Caco-2 (cell line): ENCODE results near the gene TP53TG5. TPM values are rescaled to one million over a fixed set of nuclear protein-coding genes. Genes with fewer than 3 reads are reported as not detected.

Experiments used
- BruUV-seq: library from RNA; stranded (reverse); fragments of 400-500 nt; replicated peaks from 2 replicates; lab custom pipeline; 2021; lab: Mats Ljungman, UMichigan
- CTCF ChIA-PET: fragments of 300-600 bp; sonication (Branson Sonifier 250); formaldehyde crosslinking; loops from one replicate; lab custom pipeline; 2022; ENCODE audit warnings: antibody characterized with exemption; lab: Charles Lee
- POLR2A ChIA-PET: fragments of 300-600 bp; sonication (Branson Sonifier 250); formaldehyde crosslinking; loops from one replicate; lab custom pipeline; 2022; ENCODE audit warnings: antibody characterized with exemption; lab: Charles Lee
- DNase-seq, 2 experiments: peaks; one replicate each; pipeline versions ENCODE4 v3.0.0 to v3.0.0-alpha.2; 2020 to 2022
- H3K27me3 ChIP-seq: replicated peaks from 2 replicates; pipeline ENCODE4 v1.6.0; 2011; ENCODE audit warnings: low read length; ENCODE audit not compliant: control insufficient read depth, insufficient read depth
- H3K36me3 ChIP-seq: 2 replicates; pipeline ENCODE4 v1.5.1; 2011; ENCODE audit warnings: low read length; ENCODE audit not compliant: control insufficient read depth, insufficient read depth
- H3K4me1 ChIP-seq: fragments of 250-450 bp; sonication (Bioruptor Pico); 2 replicates; pipeline ENCODE4 v1.5.1; 2020; ENCODE audit warnings: mild to moderate bottlenecking
- H3K4me3 ChIP-seq: 2 replicates; pipeline ENCODE4 v1.5.1; 2011; ENCODE audit warnings: low read depth, mild to moderate bottlenecking, control low read depth, low read length
- H3K9me3 ChIP-seq: fragments of 250-450 bp; sonication (Bioruptor Pico); 2 replicates; pipeline ENCODE4 v1.5.1; 2020; ENCODE audit warnings: mild to moderate bottlenecking, moderate library complexity
- H3K27ac Mint-ChIP-seq: one replicate; pipeline ENCODE4 v1.8.0; 2022; ENCODE audit warnings: mixed read lengths; ENCODE audit not compliant: unreplicated experiment
- H3K27me3 Mint-ChIP-seq: one replicate; pipeline ENCODE4 v1.8.0; 2022; ENCODE audit warnings: mixed read lengths; ENCODE audit not compliant: insufficient read depth, unreplicated experiment
- H3K36me3 Mint-ChIP-seq: one replicate; pipeline ENCODE4 v1.8.0; 2022; ENCODE audit warnings: mild to moderate bottlenecking, mixed read lengths; ENCODE audit not compliant: insufficient read depth, unreplicated experiment
- H3K4me1 Mint-ChIP-seq: one replicate; pipeline ENCODE4 v1.8.0; 2022; ENCODE audit warnings: low read depth, mixed read lengths; ENCODE audit not compliant: unreplicated experiment
- H3K4me3 Mint-ChIP-seq: one replicate; pipeline ENCODE4 v1.8.0; 2022; ENCODE audit warnings: mild to moderate bottlenecking, moderate library complexity, mixed read lengths; ENCODE audit not compliant: unreplicated experiment
- H3K9me3 Mint-ChIP-seq: one replicate; pipeline ENCODE4 v1.8.0; 2022; ENCODE audit warnings: mixed read lengths; ENCODE audit not compliant: unreplicated experiment
- intact Hi-C: fragments of 100-400 bp; cut with micrococcal nuclease; formaldehyde crosslinking; loops from one replicate; pipeline ENCODE4 v1.10.0; 2022; ENCODE audit not compliant: unreplicated experiment
- total RNA-seq: library from RNA; stranded (reverse); gene quantifications from 2 replicates; pipeline ENCODE4 v1.2.3, GENCODE V29; 2022
- TF ChIP-seq, protein P1 (sequence below), 2 experiments: fragments of 200-600 bp in 1 of 2; IDR thresholded peaks; 1 replicate in 1 of 2; 2 replicates in 1 of 2; pipeline versions ENCODE4 v1.5.1 to v1.8.0; 2011 to 2022; ENCODE audit warnings: antibody characterized with exemption in 1 of 2, control low read depth in 1 of 2, inconsistent platforms in 1 of 2, low read depth in 1 of 2, low read length in 1 of 2, mild to moderate bottlenecking in 1 of 2, moderate library complexity in 1 of 2; ENCODE audit not compliant: insufficient read depth in 1 of 2, severe bottlenecking in 1 of 2, unreplicated experiment in 1 of 2

TP53TG5 gene
- total RNA-seq, 1 experiment from 2014 or later: not detected

- no peak overlapping the region for H3K27ac Mint-ChIP-seq
- Histone ChIP-seq H3K9me3 (no peaks in the 10 kb centered on the region), H3K27me3 (no peaks in the 10 kb centered on the region), H3K36me3 (peaks cover 2% of the 10 kb centered on the region; the same call in 1 of the 2 replicates), H3K4me3 (no peak overlapping the region), H3K4me1 (peaks cover 5% of the 10 kb centered on the region; the same call in 1 of the 2 replicates)
- BruUV-seq: no TSS peak
- TF ChIP-seq, protein P1, sequence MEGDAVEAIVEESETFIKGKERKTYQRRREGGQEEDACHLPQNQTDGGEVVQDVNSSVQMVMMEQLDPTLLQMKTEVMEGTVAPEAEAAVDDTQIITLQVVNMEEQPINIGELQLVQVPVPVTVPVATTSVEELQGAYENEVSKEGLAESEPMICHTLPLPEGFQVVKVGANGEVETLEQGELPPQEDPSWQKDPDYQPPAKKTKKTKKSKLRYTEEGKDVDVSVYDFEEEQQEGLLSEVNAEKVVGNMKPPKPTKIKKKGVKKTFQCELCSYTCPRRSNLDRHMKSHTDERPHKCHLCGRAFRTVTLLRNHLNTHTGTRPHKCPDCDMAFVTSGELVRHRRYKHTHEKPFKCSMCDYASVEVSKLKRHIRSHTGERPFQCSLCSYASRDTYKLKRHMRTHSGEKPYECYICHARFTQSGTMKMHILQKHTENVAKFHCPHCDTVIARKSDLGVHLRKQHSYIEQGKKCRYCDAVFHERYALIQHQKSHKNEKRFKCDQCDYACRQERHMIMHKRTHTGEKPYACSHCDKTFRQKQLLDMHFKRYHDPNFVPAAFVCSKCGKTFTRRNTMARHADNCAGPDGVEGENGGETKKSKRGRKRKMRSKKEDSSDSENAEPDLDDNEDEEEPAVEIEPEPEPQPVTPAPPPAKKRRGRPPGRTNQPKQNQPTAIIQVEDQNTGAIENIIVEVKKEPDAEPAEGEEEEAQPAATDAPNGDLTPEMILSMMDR (IDR thresholded peaks at IDR 0.05; ENCODE audit: insufficient read depth in 1 of 2, low read depth in 1 of 2, low read length in 1 of 2, severe bottlenecking in 1 of 2, unreplicated experiment in 1 of 2): no peak
- H3K4me3 Mint-ChIP-seq: no peak overlapping the region
- peaks cover 6% of the 10 kb centered on the region for H3K4me1 Mint-ChIP-seq
- intact Hi-C loops: no loop called here
- no peak for DNase-seq
- peaks cover 7% of the 10 kb centered on the region for H3K36me3 Mint-ChIP-seq
- ChIA-PET POLR2A (no interaction called here), CTCF (interaction anchor here (0.7 to 1.0 kb wide), 2 partner anchors 9 to 26 kb away, joined by 3 to 6 read pairs; no protein-coding TSS in a partner anchor)
- H3K27me3 Mint-ChIP-seq: no peaks in the 10 kb centered on the region
- H3K9me3 Mint-ChIP-seq: no peaks in the 10 kb centered on the region
Measured at GRCh38 chr20:45410887-45411286, 32.8 kb upstream of the TP53TG5 start.

GRCh38 chr20:45409521-45410272 is 31.6 kb upstream of the TP53TG5 start:
- no TSS peak for BruUV-seq
- no peak for DNase-seq
- H3K4me1 Mint-ChIP-seq: no peaks in the 10 kb centered on the region
- H3K4me1 ChIP-seq: no peaks in the 10 kb centered on the region
- H3K36me3 Mint-ChIP-seq: peaks cover 13% of the 10 kb centered on the region
- H3K27me3 ChIP-seq: no peaks in the 10 kb centered on the region
- TF ChIP-seq, protein P1 (IDR thresholded peaks at IDR 0.05; ENCODE audit: insufficient read depth in 1 of 2, low read depth in 1 of 2, low read length in 1 of 2, severe bottlenecking in 1 of 2, unreplicated experiment in 1 of 2): no peak
- ChIA-PET CTCF (interaction anchor here (0.6 kb wide), 1 partner anchor 49 kb away, joined by 3 read pairs; no protein-coding TSS in a partner anchor), POLR2A (no interaction called here)
- H3K27me3 Mint-ChIP-seq: no peaks in the 10 kb centered on the region
- no peak overlapping the region for H3K4me3 ChIP-seq
- no peaks in the 10 kb centered on the region for H3K9me3 ChIP-seq
- peaks cover 2% of the 10 kb centered on the region; the same call in 1 of the 2 replicates for H3K36me3 ChIP-seq
- no peak overlapping the region for H3K4me3 Mint-ChIP-seq
- H3K27ac Mint-ChIP-seq: no peak overlapping the region
- intact Hi-C loops: no loop called here
- H3K9me3 Mint-ChIP-seq: no peaks in the 10 kb centered on the region

GRCh38 chr20:45408646-45409213 is 30.6 kb upstream of the TP53TG5 start:
- Histone ChIP-seq H3K27me3 (no peaks in the 10 kb centered on the region), H3K36me3 (peaks cover 2% of the 10 kb centered on the region; the same call in 1 of the 2 replicates), H3K4me1 (no peaks in the 10 kb centered on the region), H3K4me3 (no peak overlapping the region), H3K9me3 (no peaks in the 10 kb centered on the region)
- no peaks in the 10 kb centered on the region for H3K4me1 Mint-ChIP-seq
- H3K4me3 Mint-ChIP-seq: no peak overlapping the region
- POLR2A ChIA-PET: no interaction called here
- intact Hi-C loops: no loop called here
- no peaks in the 10 kb centered on the region for H3K9me3 Mint-ChIP-seq
- BruUV-seq: no TSS peak
- peaks cover 13% of the 10 kb centered on the region for H3K36me3 Mint-ChIP-seq
- DNase-seq: no peak
- TF ChIP-seq, protein P1 (IDR thresholded peaks at IDR 0.05; ENCODE audit: insufficient read depth in 1 of 2, low read depth in 1 of 2, low read length in 1 of 2, severe bottlenecking in 1 of 2, unreplicated experiment in 1 of 2): no peak
- CTCF ChIA-PET: interaction anchor here (0.6 kb wide), 1 partner anchor 48 kb away, joined by 3 read pairs; no protein-coding TSS in a partner anchor
- H3K27me3 Mint-ChIP-seq: no peaks in the 10 kb centered on the region
- H3K27ac Mint-ChIP-seq: peak overlapping the region; percentile 20
